Measurements from ENCODE around the gene PDE4D. TPM values are rescaled to one million over a fixed set of nuclear protein-coding genes. Genes with fewer than 3 reads are reported as not detected.

PDE4D gene
- total and polyA plus RNA-seq, 2 donors (not counting 1 experiment from before 2014, with no cell fraction given): 14.9 to 171 TPM

- Histone ChIP-seq H3K4me2 (replicated peaks; ENCODE audit: low read depth, low read length, poor library complexity, severe bottlenecking) (no peak overlapping the region), H3K27ac (ENCODE audit: low read length in 2 of 2) (no peak overlapping the region), H3K4me1 (ENCODE audit: control insufficient read depth in 2 of 2, insufficient read depth in 2 of 2, low read length in 2 of 2) (no peaks in the 10 kb centered on the region), H3K4me3 (ENCODE audit: control extremely low read depth in 1 of 5, extremely low read depth in 1 of 5, insufficient read depth in 1 of 5, low read depth in 2 of 5, low read length in 4 of 5) (no peak overlapping the region), H3K79me2 (ENCODE audit: control insufficient read depth, insufficient read depth, low read length) (no peaks in the 10 kb centered on the region), H3K36me3 (replicated peaks in 1 of 2; ENCODE audit: control extremely low read depth in 1 of 2, control insufficient read depth in 1 of 2, extremely low read depth in 1 of 2, insufficient read depth in 2 of 2, low read length in 1 of 2) (no peaks in the 10 kb centered on the region), H2AFZ (ENCODE audit: insufficient read depth, low read depth, low read length, poor library complexity, severe bottlenecking) (no peak overlapping the region), H3K9ac (ENCODE audit: low read length) (no peak overlapping the region), H4K20me1 (ENCODE audit: control insufficient read depth, insufficient read depth, low read length, poor library complexity, severe bottlenecking) (no peaks in the 10 kb centered on the region), H3K9me3 (ENCODE audit: control extremely low read depth in 1 of 3, control insufficient read depth in 2 of 3, insufficient read depth in 1 of 3, low read length in 2 of 3) (no peaks in the 10 kb centered on the region), H3K27me3 (replicated peaks in 1 of 4; ENCODE audit: control extremely low read depth in 1 of 4, control insufficient read depth in 3 of 4, insufficient read depth in 4 of 4, low read length in 3 of 4) (no peaks in the 10 kb centered on the region)
- H3K9me3 Mint-ChIP-seq (ENCODE audit: insufficient read depth): no peaks in the 10 kb centered on the region
- H3K4me1 Mint-ChIP-seq: peaks cover 5% of the 10 kb centered on the region
- ChIA-PET POLR2A (no interaction called here), CTCF (no interaction called here)
- 92% methylated on average over 1 of the region's 2 CpGs for WGBS (ENCODE audit: insufficient coverage)
- ATAC-seq (ENCODE audit: low read depth) (no peak), DNase-seq (no peak)
- H3K27ac Mint-ChIP-seq: no peak overlapping the region
- intact Hi-C loops (cut with micrococcal nuclease): no loop called here
- no peak overlapping the region for H3K4me3 Mint-ChIP-seq
- TF ChIP-seq CTCF (IDR thresholded peaks at IDR 0.05) (no peak), EZH2 (IDR thresholded peaks at IDR 0.05; ENCODE audit: borderline replicate concordance, insufficient read depth, low read depth, low read length, poor library complexity, severe bottlenecking) (no peak)
- peaks cover 3% of the 10 kb centered on the region for H3K27me3 Mint-ChIP-seq
Measured at GRCh38 chr5:59484618-59485017, 408.9 kb downstream of the PDE4D start.

- Mint-ChIP-seq H3K4me1 (peaks cover 5% of the 10 kb centered on the region), H3K27me3 (peaks cover 3% of the 10 kb centered on the region), H3K4me3 (no peak overlapping the region), H3K27ac (no peak overlapping the region), H3K9me3 (ENCODE audit: insufficient read depth) (no peaks in the 10 kb centered on the region)
- CTCF ChIA-PET: no interaction called here
- Histone ChIP-seq H3K4me1 (ENCODE audit: control insufficient read depth in 2 of 2, insufficient read depth in 2 of 2, low read length in 2 of 2) (no peaks in the 10 kb centered on the region), H3K79me2 (ENCODE audit: control insufficient read depth, insufficient read depth, low read length) (no peaks in the 10 kb centered on the region), H3K9me3 (ENCODE audit: control extremely low read depth in 1 of 3, control insufficient read depth in 2 of 3, insufficient read depth in 1 of 3, low read length in 2 of 3) (no peaks in the 10 kb centered on the region), H2AFZ (ENCODE audit: insufficient read depth, low read depth, low read length, poor library complexity, severe bottlenecking) (no peak overlapping the region), H3K36me3 (replicated peaks in 1 of 2; ENCODE audit: control extremely low read depth in 1 of 2, control insufficient read depth in 1 of 2, extremely low read depth in 1 of 2, insufficient read depth in 2 of 2, low read length in 1 of 2) (no peaks in the 10 kb centered on the region), H3K4me3 (ENCODE audit: control extremely low read depth in 1 of 5, extremely low read depth in 1 of 5, insufficient read depth in 1 of 5, low read depth in 2 of 5, low read length in 4 of 5) (no peak overlapping the region), H3K27ac (ENCODE audit: low read length in 2 of 2) (no peak overlapping the region), H3K9ac (ENCODE audit: low read length) (no peak overlapping the region), H3K4me2 (replicated peaks; ENCODE audit: low read depth, low read length, poor library complexity, severe bottlenecking) (no peak overlapping the region), H3K27me3 (replicated peaks in 1 of 4; ENCODE audit: control extremely low read depth in 1 of 4, control insufficient read depth in 3 of 4, insufficient read depth in 4 of 4, low read length in 3 of 4) (no peaks in the 10 kb centered on the region), H4K20me1 (ENCODE audit: control insufficient read depth, insufficient read depth, low read length, poor library complexity, severe bottlenecking) (no peaks in the 10 kb centered on the region)
- DNase-seq (no peak), ATAC-seq (ENCODE audit: low read depth) (no peak)
- intact Hi-C loops (cut with micrococcal nuclease): no loop called here
- POLR2A ChIA-PET: no interaction called here
- TF ChIP-seq CTCF (IDR thresholded peaks at IDR 0.05): no peak
- TF ChIP-seq EZH2 (IDR thresholded peaks at IDR 0.05; ENCODE audit: borderline replicate concordance, insufficient read depth, low read depth, low read length, poor library complexity, severe bottlenecking): no peak
Measured at GRCh38 chr5:59483971-59484472, 409.5 kb downstream of the PDE4D start.
